Endothelial cell of umbilical vein (primary cell): ENCODE results near the gene TUBG1.

ENCODE experiments used
- EZH2 ChIP-seq: IDR thresholded peaks from 2 replicates; pipeline ENCODE4 v1.6.1; 2012; ENCODE audit warnings: borderline replicate concordance, low read depth, mild to moderate bottlenecking, moderate library complexity, low read length, inconsistent platforms; ENCODE audit not compliant: severe bottlenecking
- POLR2A ChIP-seq: IDR thresholded peaks from 2 replicates; pipeline ENCODE4 v1.6.1; 2012; ENCODE audit warnings: low read depth, mild to moderate bottlenecking, control low read depth, low read length

DNA sequence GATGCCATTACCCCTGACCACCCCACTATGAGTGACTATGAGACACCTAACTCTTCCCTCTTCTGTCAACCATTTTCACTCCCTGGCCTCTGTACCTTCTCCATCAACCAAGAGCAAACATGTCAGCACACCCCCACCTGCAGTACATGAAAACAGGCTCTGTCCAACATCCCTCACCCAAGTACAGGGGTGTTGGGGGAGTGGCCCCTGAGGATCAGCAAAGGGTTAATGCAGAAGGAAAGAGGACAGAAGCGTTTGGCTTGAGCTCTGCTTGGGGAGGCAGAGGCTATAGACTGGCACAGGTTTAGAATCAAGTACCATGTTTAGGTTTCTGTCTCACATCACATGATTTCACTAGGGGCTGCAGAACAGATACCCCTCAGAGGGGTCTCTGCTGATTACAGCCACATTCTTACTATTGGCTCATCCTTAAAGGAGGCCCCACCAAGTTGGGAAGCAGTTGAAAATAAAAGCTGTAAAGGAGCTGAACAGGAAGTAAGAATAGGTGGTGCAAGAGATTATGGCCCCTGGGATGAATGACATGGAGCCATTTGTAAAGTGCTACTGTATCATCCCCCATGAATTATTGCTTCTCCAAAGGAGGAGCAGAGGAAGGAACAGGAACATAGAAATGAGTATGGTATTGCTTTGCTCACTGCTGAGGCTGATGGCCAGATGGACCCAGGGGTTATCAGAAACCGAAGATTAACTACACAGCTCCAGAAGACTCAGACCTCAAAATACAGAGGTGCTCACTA lies 29.5 kb upstream of the TUBG1 start:
- TF ChIP-seq POLR2A, result no peak
- no peak for TF ChIP-seq EZH2
